CD14-positive monocyte (primary cell): ENCODE measurements around the gene HES2. TPM values are rescaled to one million over a fixed set of nuclear protein-coding genes. Genes with fewer than 3 reads are reported as not detected.

ENCODE experiments used
- DNase-seq, 3 donors: peaks; one replicate each; pipeline ENCODE4 v3.0.0-alpha.2; 2011 to 2022
- H2AFZ ChIP-seq: 2 replicates; pipeline ENCODE4 v1.6.0; 2012; ENCODE audit warnings: mild to moderate bottlenecking, low read depth, low read length, inconsistent platforms; ENCODE audit not compliant: insufficient read depth, poor library complexity, severe bottlenecking
- H3K27ac ChIP-seq, 2 donors: 1 replicate in 1 of 2; 2 replicates in 1 of 2; pipeline ENCODE4 v1.5.1; 2012 to 2013; ENCODE audit warnings: low read length in 2 of 2, control low read depth in 1 of 2, inconsistent platforms in 1 of 2, low read depth in 1 of 2, mild to moderate bottlenecking in 1 of 2
- H3K27me3 ChIP-seq, 2 donors: one replicate each; pipeline versions ENCODE4 v1.6.0 to v1.6.1; 2011 to 2013; ENCODE audit warnings: low read length in 2 of 2; ENCODE audit not compliant: control insufficient read depth in 2 of 2, insufficient read depth in 2 of 2
- H3K36me3 ChIP-seq, 2 donors: replicated peaks in 1 of 2; 1 replicate in 1 of 2; 2 replicates in 1 of 2; pipeline versions ENCODE4 v1.5.1 to v1.6.1; 2012 to 2013; ENCODE audit warnings: low read length in 2 of 2, control low read depth in 1 of 2, inconsistent platforms in 1 of 2, mild to moderate bottlenecking in 1 of 2; ENCODE audit not compliant: insufficient read depth in 2 of 2, control insufficient read depth in 1 of 2
- H3K4me1 ChIP-seq, 2 donors: 1 replicate in 1 of 2; 2 replicates in 1 of 2; pipeline versions ENCODE4 v1.5.1 to v1.6.1; 2012 to 2013; ENCODE audit warnings: low read length in 2 of 2, control low read depth in 1 of 2, inconsistent platforms in 1 of 2, mild to moderate bottlenecking in 1 of 2, moderate library complexity in 1 of 2; ENCODE audit not compliant: insufficient read depth in 2 of 2, control insufficient read depth in 1 of 2
- H3K4me2 ChIP-seq: replicated peaks from 2 replicates; pipeline ENCODE3; 2012; ENCODE audit warnings: low read length, moderate library complexity, mild to moderate bottlenecking; ENCODE audit not compliant: poor library complexity, severe bottlenecking; ENCODE audit errors: extremely low read depth
- H3K4me3 ChIP-seq, 3 experiments: fragments of 200-600 bp in 1 of 3; sonication (generic) in 1 of 3; replicated peaks in 1 of 3; 1 replicate in 2 of 3; 2 replicates in 1 of 3; pipeline ENCODE4 v1.5.1; 2011 to 2013; ENCODE audit warnings: low read length in 3 of 3, mild to moderate bottlenecking in 3 of 3, control low read depth in 2 of 3, low read depth in 2 of 3, inconsistent platforms in 1 of 3, moderate library complexity in 1 of 3
- H3K79me2 ChIP-seq: 2 replicates; pipeline ENCODE4 v1.6.0; 2012; ENCODE audit warnings: mild to moderate bottlenecking, control low read depth, inconsistent platforms, low read length, moderate library complexity; ENCODE audit not compliant: insufficient read depth
- H3K9ac ChIP-seq: 2 replicates; pipeline ENCODE4 v1.6.0; 2017; ENCODE audit warnings: low read length, mild to moderate bottlenecking; ENCODE audit not compliant: insufficient read depth, poor library complexity, severe bottlenecking
- H3K9me3 ChIP-seq, 2 donors: replicated peaks in 1 of 2; 1 replicate in 1 of 2; 2 replicates in 1 of 2; pipeline versions ENCODE4 v1.5.1 to v1.6.1; 2012 to 2013; ENCODE audit warnings: low read length in 2 of 2, control low read depth in 1 of 2; ENCODE audit not compliant: control insufficient read depth in 1 of 2, insufficient read depth in 1 of 2
- H4K20me1 ChIP-seq: 2 replicates; pipeline ENCODE4 v1.6.0; 2012; ENCODE audit warnings: mild to moderate bottlenecking, low read length, control low read depth, moderate library complexity; ENCODE audit not compliant: insufficient read depth
- H3K27ac Mint-ChIP-seq, 7 donors: one replicate each; pipeline ENCODE4 v1.8.0; 2020; ENCODE audit warnings: mild to moderate bottlenecking in 7 of 7, mixed read lengths in 7 of 7, moderate library complexity in 6 of 7, inconsistent platforms in 2 of 7
- H3K27me3 Mint-ChIP-seq, 3 donors: one replicate each; pipeline ENCODE4 v1.8.0; 2021 to 2022; ENCODE audit warnings: low read depth in 3 of 3, mild to moderate bottlenecking in 3 of 3, mixed read lengths in 3 of 3, moderate library complexity in 3 of 3, inconsistent platforms in 1 of 3
- H3K36me3 Mint-ChIP-seq, 2 donors: one replicate each; pipeline ENCODE4 v1.8.0; 2020; ENCODE audit warnings: mixed read lengths in 2 of 2, inconsistent platforms in 1 of 2, mild to moderate bottlenecking in 1 of 2
- H3K4me1 Mint-ChIP-seq: one replicate; pipeline ENCODE4 v1.8.0; 2020; ENCODE audit warnings: mild to moderate bottlenecking, mixed read lengths
- H3K4me3 Mint-ChIP-seq, 2 donors: one replicate each; pipeline ENCODE4 v1.8.0; 2020; ENCODE audit warnings: mild to moderate bottlenecking in 2 of 2, mixed read lengths in 2 of 2, moderate library complexity in 1 of 2
- H3K9me3 Mint-ChIP-seq, 7 donors: one replicate each; pipeline ENCODE4 v1.8.0; 2020 to 2022; ENCODE audit warnings: mixed read lengths in 7 of 7, mild to moderate bottlenecking in 6 of 7, moderate library complexity in 6 of 7, inconsistent platforms in 2 of 7
- WGBS: methylation state at CpG from one replicate; pipeline ENCODE4 v1.1.5; 2013; ENCODE audit warnings: missing lambda C conversion rate; ENCODE audit not compliant: insufficient coverage; 5-methylcytosine and 5-hydroxymethylcytosine counted together
- intact Hi-C, 2 donors: fragments of 100-400 bp; cut with micrococcal nuclease; formaldehyde crosslinking; loops; one replicate each; pipeline versions ENCODE4 v1.15.0 to v1.15.1; 2023
- polyA plus RNA-seq, 3 donors: library from polyadenylated mRNA; depleted of rRNA in 1 of 3; unstranded in 2 of 3; stranded (reverse) in 1 of 3; fragments of 300-500 nt in 2 of 3; fragments of >200 nt in 1 of 3; fragmentation: Illumina TruSeq in 2 of 3; gene quantifications; 1 replicate in 2 of 3; 2 replicates in 1 of 3; pipeline ENCODE4 v1.2.3, GENCODE V29; 2012 to 2021
- TF ChIP-seq, protein P1 (sequence below): fragments of 200-600 bp; IDR thresholded peaks from one replicate; pipeline ENCODE4 v1.8.0; 2022; ENCODE audit warnings: antibody characterized with exemption, mild to moderate bottlenecking

Gene HES2
- polyA plus RNA-seq, 3 donors, result not detected

DNA sequence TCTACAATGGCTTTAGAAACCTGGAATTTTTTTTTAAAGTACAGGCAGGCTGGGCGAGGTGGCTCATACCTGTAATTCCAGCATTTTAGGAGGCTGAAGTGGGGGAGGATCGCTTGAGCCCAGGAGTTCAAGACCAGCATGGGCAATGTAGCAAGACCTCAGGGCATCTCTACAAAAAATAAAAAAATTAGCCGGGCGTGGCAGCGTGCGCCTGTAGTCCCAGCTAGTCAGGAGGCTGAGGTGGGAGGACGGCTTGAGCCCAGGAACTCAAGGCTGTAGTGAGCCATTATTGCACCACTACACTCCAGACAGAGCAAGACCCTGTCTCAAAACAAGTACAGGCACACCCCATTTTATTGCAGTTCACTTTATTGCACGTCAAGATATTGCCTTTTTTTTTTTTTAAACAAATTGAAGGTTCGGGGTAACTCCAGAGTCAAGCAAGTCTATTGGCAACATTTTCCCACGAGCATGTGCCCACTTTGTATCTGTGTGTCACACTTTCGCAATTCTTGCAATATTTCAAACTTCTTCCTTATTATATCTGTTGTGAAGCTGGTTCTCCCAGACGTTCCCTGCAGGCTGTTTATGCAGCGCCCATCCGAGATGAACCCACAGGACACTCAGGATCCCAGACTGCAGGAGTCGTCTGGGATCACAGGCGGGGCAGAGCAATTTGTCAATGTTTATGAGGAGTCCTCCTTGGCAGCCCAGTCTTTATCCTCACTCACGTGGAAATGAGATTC lies 4.7 kb downstream of the HES2 start:
- Mint-ChIP-seq H3K4me1 (peaks cover 7% of the 10 kb centered on the region), H3K9me3 (peaks cover 0 to 6% (median 0%) of the 10 kb centered on the region in 7 donors), H3K36me3 (no peaks in the 10 kb centered on the region), H3K27ac (no peak overlapping the region), H3K27me3 (peaks cover 49 to 84% (median 55%) of the 10 kb centered on the region in 3 donors), H3K4me3 (peak overlapping the region in 1 of 2 donors; percentile 21)
- Histone ChIP-seq H4K20me1 (no peaks in the 10 kb centered on the region), H3K36me3 (no peaks in the 10 kb centered on the region), H3K9me3 (no peaks in the 10 kb centered on the region), H3K27ac (no peak overlapping the region), H3K4me1 (no peaks in the 10 kb centered on the region), H3K9ac (no peak overlapping the region), H3K4me3 (no peak overlapping the region), H3K4me2 (no peak overlapping the region), H3K79me2 (no peaks in the 10 kb centered on the region), H3K27me3 (peaks cover 9 to 51% of the 10 kb centered on the region in 2 donors), H2AFZ (no peak overlapping the region)
- intact Hi-C loops, result no loop called here
- DNase-seq, result peak in 1 of 3 donors; percentile 32
- TF ChIP-seq, protein P1, sequence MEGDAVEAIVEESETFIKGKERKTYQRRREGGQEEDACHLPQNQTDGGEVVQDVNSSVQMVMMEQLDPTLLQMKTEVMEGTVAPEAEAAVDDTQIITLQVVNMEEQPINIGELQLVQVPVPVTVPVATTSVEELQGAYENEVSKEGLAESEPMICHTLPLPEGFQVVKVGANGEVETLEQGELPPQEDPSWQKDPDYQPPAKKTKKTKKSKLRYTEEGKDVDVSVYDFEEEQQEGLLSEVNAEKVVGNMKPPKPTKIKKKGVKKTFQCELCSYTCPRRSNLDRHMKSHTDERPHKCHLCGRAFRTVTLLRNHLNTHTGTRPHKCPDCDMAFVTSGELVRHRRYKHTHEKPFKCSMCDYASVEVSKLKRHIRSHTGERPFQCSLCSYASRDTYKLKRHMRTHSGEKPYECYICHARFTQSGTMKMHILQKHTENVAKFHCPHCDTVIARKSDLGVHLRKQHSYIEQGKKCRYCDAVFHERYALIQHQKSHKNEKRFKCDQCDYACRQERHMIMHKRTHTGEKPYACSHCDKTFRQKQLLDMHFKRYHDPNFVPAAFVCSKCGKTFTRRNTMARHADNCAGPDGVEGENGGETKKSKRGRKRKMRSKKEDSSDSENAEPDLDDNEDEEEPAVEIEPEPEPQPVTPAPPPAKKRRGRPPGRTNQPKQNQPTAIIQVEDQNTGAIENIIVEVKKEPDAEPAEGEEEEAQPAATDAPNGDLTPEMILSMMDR, result no peak
- 71% methylated on average over 9 of the region's 17 CpGs for WGBS

DNA sequence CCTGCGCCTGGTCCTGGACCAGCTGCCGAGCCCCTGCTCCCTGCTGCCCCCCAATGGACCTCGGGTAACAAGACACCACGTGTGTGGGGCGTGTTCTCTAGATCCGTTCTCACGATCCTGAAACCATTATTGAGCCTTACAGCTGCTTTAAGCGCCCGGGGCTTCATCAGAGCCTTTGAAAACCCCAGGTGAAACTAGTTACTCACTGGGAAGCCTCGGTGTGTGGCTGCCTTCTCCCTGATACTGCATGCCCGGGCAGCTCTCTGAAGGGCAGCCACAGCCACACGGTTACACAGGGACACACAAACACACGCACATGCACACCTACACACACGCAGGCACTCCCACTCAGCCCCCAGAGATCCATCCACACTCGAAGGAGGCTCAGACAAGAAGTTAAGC lies 5.3 kb downstream of the HES2 start:
- Histone ChIP-seq H3K4me1 (no peaks in the 10 kb centered on the region), H3K9me3 (no peaks in the 10 kb centered on the region), H3K27me3 (peaks cover 8 to 48% of the 10 kb centered on the region in 2 donors), H3K36me3 (no peaks in the 10 kb centered on the region), H3K9ac (no peak overlapping the region), H2AFZ (no peak overlapping the region), H3K4me2 (no peak overlapping the region), H3K27ac (no peak overlapping the region), H3K79me2 (no peaks in the 10 kb centered on the region), H3K4me3 (no peak overlapping the region), H4K20me1 (no peaks in the 10 kb centered on the region)
- intact Hi-C loops, result no loop called here
- TF ChIP-seq, protein P1, result peak; percentile 39
- Mint-ChIP-seq H3K27ac (peak overlapping the region in 1 of 7 donors; percentile 57), H3K4me1 (peaks cover 7% of the 10 kb centered on the region), H3K4me3 (peak overlapping the region in 1 of 2 donors; percentile 4), H3K9me3 (peaks cover 0 to 6% (median 0%) of the 10 kb centered on the region in 7 donors), H3K27me3 (peaks cover 46 to 80% (median 50%) of the 10 kb centered on the region in 3 donors), H3K36me3 (no peaks in the 10 kb centered on the region)
- no peak for DNase-seq
- WGBS, result 11% methylated on average over 14 of the region's 15 CpGs
